ENCODE data around the gene ANKRD65. TPM values are rescaled to one million over a fixed set of nuclear protein-coding genes. Genes with fewer than 3 reads are reported as not detected.

Gene ANKRD65
- total and polyA plus RNA-seq, 4 donors = 1.8 to 10.8 (median 8.7) TPM

DNA sequence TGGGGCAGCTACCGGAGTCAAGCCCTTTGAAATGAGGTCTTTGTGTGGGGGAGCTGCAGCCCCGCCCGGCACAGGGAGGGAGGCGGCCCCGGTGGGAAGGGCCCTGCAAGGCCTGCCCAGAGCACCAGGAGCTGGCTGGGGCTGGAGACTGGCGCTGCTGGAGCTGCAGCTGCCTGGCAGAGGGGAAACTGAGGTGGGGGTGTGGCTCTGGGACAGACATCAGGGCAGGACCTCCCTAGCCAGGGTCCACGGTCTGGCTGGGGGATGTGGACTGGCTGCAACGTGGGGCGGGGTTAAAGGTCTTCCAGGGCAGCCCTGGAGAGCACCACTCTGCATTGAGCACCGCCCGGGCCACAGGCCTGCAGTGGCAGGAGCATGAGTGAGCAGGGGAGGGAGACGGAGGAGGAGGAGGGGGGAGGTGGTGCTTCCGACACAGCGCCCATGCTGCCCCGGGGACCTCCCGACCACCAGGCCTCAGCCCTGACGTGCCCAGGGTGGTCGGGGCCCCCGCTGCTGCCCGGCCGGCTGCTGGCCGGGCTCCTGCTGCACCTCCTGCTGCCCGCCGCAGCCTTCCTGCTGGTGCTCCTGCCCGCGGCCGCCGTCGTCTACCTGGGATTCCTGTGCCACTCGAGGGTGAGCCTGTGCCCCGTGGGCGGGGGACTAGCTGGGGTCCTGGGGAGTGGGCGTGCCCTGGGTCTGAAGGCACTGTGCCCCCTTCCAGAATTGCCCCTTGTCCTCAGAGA, 4.8 kb upstream of the ANKRD65 start:
- Histone ChIP-seq H3K36me3 (ENCODE audit: control insufficient read depth, insufficient read depth, low read length) (peaks cover 10% of the 10 kb centered on the region), H3K4me1 (ENCODE audit: control insufficient read depth, insufficient read depth, low read length) (peaks cover 49% of the 10 kb centered on the region), H3K9me3 (ENCODE audit: control insufficient read depth, insufficient read depth, low read length) (no peaks in the 10 kb centered on the region), H3K27me3 (ENCODE audit: control insufficient read depth, insufficient read depth, low read length) (no peaks in the 10 kb centered on the region), H3K4me3 (ENCODE audit: low read depth, low read length) (no peak overlapping the region), H3K27ac (ENCODE audit: low read depth, low read length) (peak overlapping the region; percentile 40)
- WGBS (ENCODE audit: insufficient coverage) = 35% methylated on average over 24 of the region's 33 CpGs
- no peak for DNase-seq (ENCODE audit: low read depth in 4 of 6, low spot score in 6 of 6)

DNA sequence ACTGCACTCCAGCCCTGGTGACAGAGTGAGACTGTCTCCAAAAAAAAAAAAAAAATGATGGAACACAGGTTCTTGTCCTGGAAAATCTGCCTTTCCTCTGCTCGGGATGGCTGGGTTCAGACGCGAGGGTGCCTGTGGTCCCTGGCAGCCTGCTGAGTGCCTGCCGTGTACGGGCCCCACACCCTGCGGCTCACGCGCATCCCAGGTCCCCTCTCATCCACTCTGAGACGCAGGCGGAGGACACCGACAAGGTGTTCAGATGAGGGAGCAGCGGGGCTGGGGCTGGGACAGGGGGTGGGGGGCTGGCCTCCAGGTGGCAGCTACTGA, 4.3 kb upstream of the ANKRD65 start:
- H3K27me3 ChIP-seq (ENCODE audit: control insufficient read depth, insufficient read depth, low read length) = no peaks in the 10 kb centered on the region
- peaks cover 49% of the 10 kb centered on the region for H3K4me1 ChIP-seq (ENCODE audit: control insufficient read depth, insufficient read depth, low read length)
- 62% methylated on average over 4 of the region's 12 CpGs for WGBS (ENCODE audit: insufficient coverage)
- no peak overlapping the region for H3K4me3 ChIP-seq (ENCODE audit: low read depth, low read length)
- no peaks in the 10 kb centered on the region for H3K9me3 ChIP-seq (ENCODE audit: control insufficient read depth, insufficient read depth, low read length)
- H3K36me3 ChIP-seq (ENCODE audit: control insufficient read depth, insufficient read depth, low read length) = peaks cover 10% of the 10 kb centered on the region
- DNase-seq (ENCODE audit: low read depth in 4 of 6, low spot score in 6 of 6) = no peak
- no peak overlapping the region for H3K27ac ChIP-seq (ENCODE audit: low read depth, low read length)

DNA sequence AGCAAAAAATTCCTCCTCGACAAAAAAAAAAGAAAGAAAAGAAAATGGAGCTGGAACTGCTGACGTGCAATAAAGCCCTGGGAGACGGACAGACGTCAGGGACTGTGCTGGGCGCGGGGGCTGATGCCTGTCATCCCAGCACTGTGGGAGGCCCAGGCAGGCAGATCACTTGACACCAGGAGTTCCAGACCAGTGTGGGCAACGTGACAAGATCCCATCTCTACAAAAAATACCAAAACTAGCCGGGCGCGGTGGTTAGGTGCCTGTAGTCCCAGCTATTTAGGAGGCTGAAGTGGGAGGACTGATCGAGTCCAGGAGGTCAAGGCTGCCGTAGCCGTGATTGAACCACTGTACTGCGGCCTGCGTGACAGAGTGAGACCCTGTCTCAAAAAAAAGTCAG, 3.6 kb upstream of the ANKRD65 start:
- peaks cover 43% of the 10 kb centered on the region for H3K4me1 ChIP-seq (ENCODE audit: control insufficient read depth, insufficient read depth, low read length)
- H3K27ac ChIP-seq (ENCODE audit: low read depth, low read length) = no peak overlapping the region
- no peaks in the 10 kb centered on the region for H3K9me3 ChIP-seq (ENCODE audit: control insufficient read depth, insufficient read depth, low read length)
- DNase-seq (ENCODE audit: low read depth in 4 of 6, low spot score in 6 of 6) = no peak
- peaks cover 10% of the 10 kb centered on the region for H3K36me3 ChIP-seq (ENCODE audit: control insufficient read depth, insufficient read depth, low read length)
- H3K27me3 ChIP-seq (ENCODE audit: control insufficient read depth, insufficient read depth, low read length) = peaks cover under 1% of the 10 kb centered on the region
- 84% methylated on average over 14 of the region's 15 CpGs for WGBS (ENCODE audit: insufficient coverage)
- H3K4me3 ChIP-seq (ENCODE audit: low read depth, low read length) = no peak overlapping the region

DNA sequence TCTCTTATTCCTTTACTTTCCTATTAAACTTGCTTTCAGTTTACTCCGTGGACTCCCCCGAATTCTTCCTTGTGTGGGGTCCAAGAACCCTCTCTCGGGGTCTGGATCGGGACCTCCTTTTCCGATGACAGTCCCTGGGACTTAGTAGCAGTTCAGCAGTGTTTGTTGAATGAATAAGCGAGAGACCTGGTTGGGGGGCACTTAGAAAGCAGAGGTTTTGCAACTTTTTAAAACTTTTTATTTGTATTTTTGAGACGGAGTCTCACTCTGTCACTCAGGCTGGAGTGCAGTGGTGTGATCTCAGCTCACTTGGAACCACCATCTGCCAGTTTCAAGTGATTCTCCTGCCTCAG, 2.1 kb upstream of the ANKRD65 start:
- Histone ChIP-seq H3K4me1 (ENCODE audit: control insufficient read depth, insufficient read depth, low read length) (peaks cover 52% of the 10 kb centered on the region), H3K27ac (ENCODE audit: low read depth, low read length) (no peak overlapping the region), H3K4me3 (ENCODE audit: low read depth, low read length) (no peak overlapping the region), H3K9me3 (ENCODE audit: control insufficient read depth, insufficient read depth, low read length) (no peaks in the 10 kb centered on the region), H3K27me3 (ENCODE audit: control insufficient read depth, insufficient read depth, low read length) (peaks cover 6% of the 10 kb centered on the region), H3K36me3 (ENCODE audit: control insufficient read depth, insufficient read depth, low read length) (peaks cover 14% of the 10 kb centered on the region)
- no peak for DNase-seq (ENCODE audit: low read depth in 4 of 6, low spot score in 6 of 6)
- 91% methylated on average over 5 of the region's 7 CpGs for WGBS (ENCODE audit: insufficient coverage)

DNA sequence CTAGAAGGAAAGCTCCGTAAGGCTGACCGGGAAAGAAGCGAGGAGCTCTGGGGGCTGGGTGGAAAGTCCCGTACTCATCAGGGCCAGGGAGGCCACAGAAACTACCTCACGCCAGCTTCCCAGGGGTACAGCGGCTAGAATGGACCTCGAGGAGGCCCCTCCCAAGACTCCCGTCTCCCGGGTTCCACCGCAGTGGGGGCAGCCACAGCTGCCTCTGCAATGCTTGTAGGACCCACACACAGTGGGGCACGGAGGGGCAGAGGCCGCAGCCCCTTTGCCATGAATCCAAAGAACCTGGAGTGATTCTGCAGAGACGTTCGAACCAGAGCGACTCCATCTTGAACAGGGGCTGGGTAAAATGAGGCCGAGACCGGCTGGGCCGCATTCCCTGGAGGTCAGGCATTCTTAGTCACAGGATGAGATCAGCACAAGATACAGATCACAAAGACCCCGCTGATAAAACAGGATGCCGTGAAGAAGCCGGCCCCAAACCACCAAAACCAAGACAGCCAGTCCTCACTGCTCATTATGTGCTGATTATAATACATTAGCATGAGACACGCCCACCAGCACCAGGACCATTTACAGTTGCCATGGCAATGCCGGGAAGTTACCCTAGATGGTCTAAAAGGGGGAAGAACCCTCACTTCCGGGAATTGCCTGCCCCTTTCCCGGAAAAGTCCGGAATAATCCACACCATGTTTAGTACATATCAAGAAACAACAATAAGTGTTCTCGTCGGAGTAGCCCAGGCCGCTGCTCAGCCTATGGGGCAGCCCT, 1.6 kb upstream of the ANKRD65 start:
- H3K36me3 ChIP-seq (ENCODE audit: control insufficient read depth, insufficient read depth, low read length) = peaks cover 14% of the 10 kb centered on the region
- peaks cover 49% of the 10 kb centered on the region for H3K4me1 ChIP-seq (ENCODE audit: control insufficient read depth, insufficient read depth, low read length)
- no peak overlapping the region for H3K4me3 ChIP-seq (ENCODE audit: low read depth, low read length)
- peaks cover 6% of the 10 kb centered on the region for H3K27me3 ChIP-seq (ENCODE audit: control insufficient read depth, insufficient read depth, low read length)
- DNase-seq (ENCODE audit: low read depth in 4 of 6, low spot score in 6 of 6) = peak in 2 of 6 donors; percentile 45 to 57
- no peaks in the 10 kb centered on the region for H3K9me3 ChIP-seq (ENCODE audit: control insufficient read depth, insufficient read depth, low read length)
- no peak overlapping the region for H3K27ac ChIP-seq (ENCODE audit: low read depth, low read length)
- WGBS (ENCODE audit: insufficient coverage) = 62% methylated on average over 24 of the region's 29 CpGs

DNA sequence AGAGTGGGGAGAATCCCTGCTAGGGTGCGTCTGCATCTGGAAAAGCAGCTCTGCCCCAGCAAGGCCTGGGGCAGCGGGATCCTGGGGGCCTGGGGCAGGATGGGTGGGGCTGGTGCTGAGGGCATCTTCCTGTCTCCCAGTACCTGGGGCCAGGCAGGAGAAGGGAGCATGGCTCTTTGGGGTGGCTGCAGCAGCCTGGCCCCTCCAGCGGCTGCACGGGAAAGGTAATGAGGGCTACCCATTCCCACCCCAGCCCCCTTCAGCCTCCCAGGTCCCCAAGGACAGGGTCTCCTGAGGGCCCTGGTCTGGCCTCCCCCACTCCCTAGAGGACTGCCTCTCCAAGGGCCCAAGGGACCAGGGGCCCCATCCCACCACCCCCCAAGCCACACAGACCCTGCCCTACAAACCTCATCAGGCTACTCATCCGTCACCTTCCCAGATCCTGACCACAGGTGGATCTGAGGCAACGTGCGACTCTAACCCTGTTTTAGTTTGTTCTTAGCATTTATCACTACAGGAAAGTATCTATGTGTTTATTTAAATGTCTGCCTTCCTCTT, 910 bp upstream of the ANKRD65 start:
- peaks cover 47% of the 10 kb centered on the region for H3K4me1 ChIP-seq (ENCODE audit: control insufficient read depth, insufficient read depth, low read length)
- peaks cover 14% of the 10 kb centered on the region for H3K36me3 ChIP-seq (ENCODE audit: control insufficient read depth, insufficient read depth, low read length)
- WGBS (ENCODE audit: insufficient coverage) = 73% methylated on average over 2 of the region's 7 CpGs
- no peak overlapping the region for H3K27ac ChIP-seq (ENCODE audit: low read depth, low read length)
- no peak for DNase-seq (ENCODE audit: low read depth in 4 of 6, low spot score in 6 of 6)
- no peaks in the 10 kb centered on the region for H3K9me3 ChIP-seq (ENCODE audit: control insufficient read depth, insufficient read depth, low read length)
- no peak overlapping the region for H3K4me3 ChIP-seq (ENCODE audit: low read depth, low read length)
- peaks cover 6% of the 10 kb centered on the region for H3K27me3 ChIP-seq (ENCODE audit: control insufficient read depth, insufficient read depth, low read length)

DNA sequence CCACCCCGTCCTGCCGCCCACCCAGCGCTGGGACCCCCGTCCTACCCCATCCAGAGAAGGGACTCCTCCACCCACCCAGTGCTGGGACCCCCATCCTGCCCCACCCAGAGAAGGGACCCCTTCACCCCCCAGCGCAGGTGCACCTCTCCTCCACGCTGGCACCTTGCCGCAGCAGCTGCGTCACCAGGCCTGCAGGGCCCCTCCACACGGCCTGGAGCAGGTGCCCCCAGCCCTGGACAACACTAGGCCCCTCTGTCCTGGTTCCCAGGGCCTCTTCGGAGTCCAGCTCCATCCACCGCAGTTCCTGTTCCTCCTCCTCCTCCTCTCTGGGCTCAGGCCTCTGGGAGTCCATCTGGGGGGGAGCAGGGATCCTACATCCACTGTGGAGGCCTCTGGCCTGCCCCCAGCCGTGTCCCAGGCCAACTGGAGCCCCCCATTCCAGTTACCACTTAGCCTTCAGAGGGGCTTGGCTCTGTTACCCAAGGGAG, 378 bp downstream of the ANKRD65 start:
- no peak for DNase-seq (ENCODE audit: low read depth in 4 of 6, low spot score in 6 of 6)
- Histone ChIP-seq H3K4me3 (ENCODE audit: low read depth, low read length) (no peak overlapping the region), H3K36me3 (ENCODE audit: control insufficient read depth, insufficient read depth, low read length) (peaks cover 6% of the 10 kb centered on the region), H3K27me3 (ENCODE audit: control insufficient read depth, insufficient read depth, low read length) (peaks cover 6% of the 10 kb centered on the region), H3K27ac (ENCODE audit: low read depth, low read length) (no peak overlapping the region), H3K9me3 (ENCODE audit: control insufficient read depth, insufficient read depth, low read length) (no peaks in the 10 kb centered on the region), H3K4me1 (ENCODE audit: control insufficient read depth, insufficient read depth, low read length) (peaks cover 34% of the 10 kb centered on the region)
- 70% methylated on average over 10 of the region's 12 CpGs for WGBS (ENCODE audit: insufficient coverage)

DNA sequence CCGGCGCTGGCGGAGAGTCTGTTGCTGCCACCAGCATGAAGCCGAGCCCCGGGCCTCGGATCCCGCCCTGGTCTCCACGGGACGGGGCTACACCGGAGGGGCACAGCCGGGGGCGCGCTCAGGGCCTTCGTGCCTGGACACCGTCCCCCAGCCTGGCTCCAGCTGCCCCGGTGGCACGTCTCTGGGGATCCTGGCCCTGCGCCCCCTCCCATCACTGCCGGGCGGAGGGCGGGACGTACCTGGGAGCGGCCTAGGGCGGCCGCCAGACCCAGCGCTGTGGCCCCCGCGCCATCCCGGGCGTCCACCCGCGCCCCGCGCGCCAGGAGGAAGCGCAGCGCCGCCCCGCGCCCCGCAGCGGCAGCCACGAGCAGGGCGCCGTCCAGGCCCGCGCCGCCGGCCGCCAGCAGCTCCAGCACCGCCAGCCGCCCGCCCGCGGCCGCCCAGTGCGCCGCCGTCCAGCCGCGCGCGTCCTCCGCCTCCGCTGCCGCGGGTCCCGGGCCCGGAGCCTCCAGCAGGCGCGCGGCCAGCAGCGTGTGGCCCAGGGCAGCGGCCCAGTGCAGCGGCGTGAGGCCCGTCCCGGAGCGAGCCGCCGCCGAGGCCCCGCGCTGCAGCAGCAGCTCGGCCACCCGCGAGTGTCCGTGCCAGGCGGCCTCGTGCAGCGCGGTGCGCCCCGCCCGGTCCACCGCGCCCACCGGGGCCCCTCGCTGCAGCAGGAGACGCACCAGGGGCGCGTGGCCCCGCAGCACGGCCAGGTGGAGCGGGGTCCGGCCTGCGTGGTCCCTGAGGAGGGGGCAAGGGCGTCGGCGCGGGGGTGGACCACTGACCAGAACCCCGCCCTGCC, 1.0 kb downstream of the ANKRD65 start:
- Histone ChIP-seq H3K27ac (ENCODE audit: low read depth, low read length) (no peak overlapping the region), H3K4me1 (ENCODE audit: control insufficient read depth, insufficient read depth, low read length) (peaks cover 33% of the 10 kb centered on the region), H3K27me3 (ENCODE audit: control insufficient read depth, insufficient read depth, low read length) (peaks cover 6% of the 10 kb centered on the region), H3K9me3 (ENCODE audit: control insufficient read depth, insufficient read depth, low read length) (no peaks in the 10 kb centered on the region), H3K4me3 (ENCODE audit: low read depth, low read length) (no peak overlapping the region), H3K36me3 (ENCODE audit: control insufficient read depth, insufficient read depth, low read length) (peaks cover 4% of the 10 kb centered on the region)
- 17% methylated on average over 107 of the region's 112 CpGs for WGBS (ENCODE audit: insufficient coverage)
- DNase-seq (ENCODE audit: low read depth in 4 of 6, low spot score in 6 of 6) = no peak

DNA sequence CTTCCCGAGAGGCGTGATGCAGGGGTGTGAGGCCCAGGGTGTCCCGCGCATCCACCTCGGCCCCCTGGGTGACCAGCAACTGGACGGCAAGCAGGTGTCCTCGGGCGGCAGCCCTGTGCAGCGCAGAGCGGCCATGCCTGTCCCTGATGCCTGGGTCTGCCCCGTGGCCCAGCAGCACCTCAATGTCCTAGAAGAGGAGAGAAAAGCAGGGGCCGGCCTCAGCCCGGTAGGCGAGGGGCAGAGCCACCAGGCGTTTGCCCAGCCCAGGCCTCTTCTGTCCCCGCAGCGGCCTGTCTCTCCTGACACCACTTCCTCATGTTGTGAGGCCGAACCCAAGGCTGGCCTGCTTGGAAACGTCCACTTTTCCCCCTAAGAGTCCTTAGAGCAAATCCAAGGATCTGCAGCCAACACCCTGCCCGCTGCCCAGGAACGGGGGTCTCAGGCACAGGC, 1.7 kb downstream of the ANKRD65 start:
- 85% methylated on average over 20 of the region's 21 CpGs for WGBS (ENCODE audit: insufficient coverage)
- Histone ChIP-seq H3K4me3 (ENCODE audit: low read depth, low read length) (no peak overlapping the region), H3K4me1 (ENCODE audit: control insufficient read depth, insufficient read depth, low read length) (peaks cover 33% of the 10 kb centered on the region), H3K27ac (ENCODE audit: low read depth, low read length) (no peak overlapping the region), H3K36me3 (ENCODE audit: control insufficient read depth, insufficient read depth, low read length) (peaks cover 4% of the 10 kb centered on the region), H3K27me3 (ENCODE audit: control insufficient read depth, insufficient read depth, low read length) (peaks cover 6% of the 10 kb centered on the region), H3K9me3 (ENCODE audit: control insufficient read depth, insufficient read depth, low read length) (no peaks in the 10 kb centered on the region)
- no peak for DNase-seq (ENCODE audit: low read depth in 4 of 6, low spot score in 6 of 6)

Measured in spinal cord (tissue), 10 donors.